ENCODE results near the gene PHF21A. TPM values are rescaled to one million over a fixed set of nuclear protein-coding genes. Genes with fewer than 3 reads are reported as not detected.
"Not testable (repeated sequence)": the region's sequence is repeated elsewhere in the genome, so short reads cannot be mapped to it uniquely, and the experiment has no call there.

PHF21A gene
- total RNA-seq, 1 donor from 2014 or later, result 35.9 TPM

GRCh38 chr11:45901626-45902025 is 219.6 kb downstream of the PHF21A start:
- Mint-ChIP-seq H3K4me3 (ENCODE audit: unreplicated experiment) (peak overlapping the region; percentile 16), H3K27me3 (ENCODE audit: low read depth) (no peaks in the 10 kb centered on the region), H3K27ac (ENCODE audit: unreplicated experiment) (no peak overlapping the region), H3K4me1 (ENCODE audit: low read depth) (peaks cover 9% of the 10 kb centered on the region), H3K9me3 (ENCODE audit: low read depth) (no peaks in the 10 kb centered on the region), H3K36me3 (ENCODE audit: low read depth) (no peaks in the 10 kb centered on the region)
- TF ChIP-seq CTCF (IDR thresholded peaks at IDR 0.05), result no peak
- DNase-seq (ENCODE audit: low spot score), result no peak

GRCh38 chr11:45900916-45901617 is 220.2 kb downstream of the PHF21A start:
- H3K27ac Mint-ChIP-seq (ENCODE audit: unreplicated experiment), result peak overlapping the region; percentile 3
- H3K36me3 Mint-ChIP-seq (ENCODE audit: low read depth), result no peaks in the 10 kb centered on the region
- H3K4me3 Mint-ChIP-seq (ENCODE audit: unreplicated experiment), result peak overlapping the region; percentile 64
- peaks cover 9% of the 10 kb centered on the region for H3K4me1 Mint-ChIP-seq (ENCODE audit: low read depth)
- TF ChIP-seq CTCF (IDR thresholded peaks at IDR 0.05), result no peak
- no peaks in the 10 kb centered on the region for H3K9me3 Mint-ChIP-seq (ENCODE audit: low read depth)
- H3K27me3 Mint-ChIP-seq (ENCODE audit: low read depth), result no peaks in the 10 kb centered on the region
- DNase-seq (ENCODE audit: low spot score), result peak; percentile 85

GRCh38 chr11:45900175-45900800 is 221.0 kb downstream of the PHF21A start:
- peak overlapping the region; percentile 3 for H3K27ac Mint-ChIP-seq (ENCODE audit: unreplicated experiment)
- not testable (repeated sequence) for H3K36me3 Mint-ChIP-seq (ENCODE audit: low read depth); DNase-seq (ENCODE audit: low spot score)

GRCh38 chr11:45899448-45900174 is 221.6 kb downstream of the PHF21A start:
- no peaks in the 10 kb centered on the region for H3K9me3 Mint-ChIP-seq (ENCODE audit: low read depth)
- H3K4me1 Mint-ChIP-seq (ENCODE audit: low read depth), result peaks cover 9% of the 10 kb centered on the region
- peak; percentile 93 for DNase-seq (ENCODE audit: low spot score)
- H3K27me3 Mint-ChIP-seq (ENCODE audit: low read depth), result peaks cover 4% of the 10 kb centered on the region
- peak overlapping the region; percentile 64 for H3K4me3 Mint-ChIP-seq (ENCODE audit: unreplicated experiment)
- TF ChIP-seq CTCF (IDR thresholded peaks at IDR 0.05), result no peak
- H3K27ac Mint-ChIP-seq (ENCODE audit: unreplicated experiment), result peak overlapping the region; percentile 63
- H3K36me3 Mint-ChIP-seq (ENCODE audit: low read depth), result no peaks in the 10 kb centered on the region

More at GRCh38 chr11:45900175-45900800, 221.0 kb downstream of the PHF21A start:
- not testable (repeated sequence) for H3K4me1 Mint-ChIP-seq (ENCODE audit: low read depth); H3K9me3 Mint-ChIP-seq (ENCODE audit: low read depth); H3K27me3 Mint-ChIP-seq (ENCODE audit: low read depth)
- peak overlapping the region; percentile 64 for H3K4me3 Mint-ChIP-seq (ENCODE audit: unreplicated experiment)

GRCh38 chr11:45899086-45899447 is 222.2 kb downstream of the PHF21A start:
- peak overlapping the region; percentile 64 for H3K4me3 Mint-ChIP-seq (ENCODE audit: unreplicated experiment)
- no peak for TF ChIP-seq CTCF (IDR thresholded peaks at IDR 0.05)
- H3K4me1 Mint-ChIP-seq (ENCODE audit: low read depth), result peaks cover 9% of the 10 kb centered on the region
- H3K27me3 Mint-ChIP-seq (ENCODE audit: low read depth), result peaks cover 4% of the 10 kb centered on the region
- H3K9me3 Mint-ChIP-seq (ENCODE audit: low read depth), result no peaks in the 10 kb centered on the region
- H3K36me3 Mint-ChIP-seq (ENCODE audit: low read depth), result no peaks in the 10 kb centered on the region
- no peak overlapping the region for H3K27ac Mint-ChIP-seq (ENCODE audit: unreplicated experiment)
- no peak for DNase-seq (ENCODE audit: low spot score)

Measured in chondrocyte (in vitro differentiated cells).